Activated T-helper 2 cell treated with anti-CD3 and anti-CD28 coated beads, Interferon-gamma antibody, Interleukin-2, Interleukin-4, amounts not matched to agents 10 μg/mL and 5 μg/mL and 100 μg/mL, durations not matched to agents 14 hours and 24 hours and 36 hours (primary cell): ENCODE data around the gene RANBP3. TPM values are rescaled to one million over a fixed set of nuclear protein-coding genes. Genes with fewer than 3 reads are reported as not detected.
A peak's percentile ranks its signal among the peaks of the same experiment; 100 is the strongest.
"Not testable (repeated sequence)": the region's sequence is repeated elsewhere in the genome, so short reads cannot be mapped to it uniquely, and the experiment has no call there.

Source experiments
- DNase-seq: peaks from one replicate; pipeline ENCODE4 v3.0.0; 2021; ENCODE audit warnings: low spot score
- H3K27ac Mint-ChIP-seq: one replicate; pipeline ENCODE4 v1.8.0; 2021; ENCODE audit warnings: mixed read lengths
- H3K27me3 Mint-ChIP-seq: one replicate; pipeline ENCODE4 v1.8.0; 2021; ENCODE audit warnings: low read depth, mixed read lengths
- H3K36me3 Mint-ChIP-seq: one replicate; pipeline ENCODE4 v1.8.0; 2021; ENCODE audit warnings: low read depth, mixed read lengths
- H3K4me1 Mint-ChIP-seq: one replicate; pipeline ENCODE4 v1.8.0; 2021; ENCODE audit warnings: low read depth, mixed read lengths
- H3K4me3 Mint-ChIP-seq: one replicate; pipeline ENCODE4 v1.8.0; 2021; ENCODE audit warnings: low read depth, mild to moderate bottlenecking, moderate library complexity, mixed read lengths
- H3K9me3 Mint-ChIP-seq: one replicate; pipeline ENCODE4 v1.8.0; 2021; ENCODE audit warnings: mixed read lengths
- intact Hi-C: fragments of 100-400 bp; cut with micrococcal nuclease; formaldehyde crosslinking; loops from one replicate; pipeline ENCODE4 v1.15.1; 2023
- total RNA-seq: library from RNA; stranded (reverse); gene quantifications from 2 replicates; pipeline ENCODE4 v1.2.3, GENCODE V29; 2022

The RANBP3 gene
- 98.2 and 105 TPM in 2 replicates for total RNA-seq

- H3K27ac Mint-ChIP-seq = peak within 1 kb of the TSS; percentile 93
- H3K27me3 Mint-ChIP-seq = no peaks in the 10 kb centered on the region
- H3K9me3 Mint-ChIP-seq = no peaks in the 10 kb centered on the region
- H3K4me1 Mint-ChIP-seq = peaks cover 45% of the 10 kb centered on the region
- DNase-seq = peak; percentile 99
- H3K4me3 Mint-ChIP-seq = peak within 1 kb of the TSS; percentile 98
- intact Hi-C loops = loop anchor here (5.0 kb wide), 1 partner anchor 76 kb away; the partner anchor contains the start of genes NDUFA11 and VMAC
- peaks cover 38% of the 10 kb centered on the region for H3K36me3 Mint-ChIP-seq
Measured at GRCh38 chr19:5977785-5978605, at the start of gene RANBP3. Gene RANBP3, minus strand, starts transcription at chr19:5978140. Its CDS starts 58 bp downstream, at chr19:5978082.

- intact Hi-C loops = no loop called here
- no peak for DNase-seq
- no peaks in the 10 kb centered on the region for H3K36me3 Mint-ChIP-seq
- H3K27ac Mint-ChIP-seq = no peak overlapping the region
- no peaks in the 10 kb centered on the region for H3K27me3 Mint-ChIP-seq
- H3K9me3 Mint-ChIP-seq = no peaks in the 10 kb centered on the region
- H3K4me3 Mint-ChIP-seq = no peak overlapping the region
- H3K4me1 Mint-ChIP-seq = peaks cover 11% of the 10 kb centered on the region
Measured at GRCh38 chr19:6026390-6027227, 48.7 kb upstream of the RANBP3 start.

GRCh38 chr19:6024756-6025155, 46.8 kb upstream of the RANBP3 start:
- H3K36me3 Mint-ChIP-seq, DNase-seq, H3K9me3 Mint-ChIP-seq, H3K27ac Mint-ChIP-seq, intact Hi-C loops, H3K4me1 Mint-ChIP-seq, H3K4me3 Mint-ChIP-seq, H3K27me3 Mint-ChIP-seq: not testable (repeated sequence)

- H3K27me3 Mint-ChIP-seq = no peaks in the 10 kb centered on the region
- no peaks in the 10 kb centered on the region for H3K36me3 Mint-ChIP-seq
- no peak overlapping the region for H3K27ac Mint-ChIP-seq
- intact Hi-C loops = loop anchor here (2.0 kb wide), 1 partner anchor 217 kb away; no protein-coding TSS in a partner anchor
- H3K9me3 Mint-ChIP-seq = no peaks in the 10 kb centered on the region
- DNase-seq = no peak
- no peak overlapping the region for H3K4me3 Mint-ChIP-seq
- H3K4me1 Mint-ChIP-seq = peaks cover 3% of the 10 kb centered on the region
Measured at GRCh38 chr19:6023936-6024335, 46.0 kb upstream of the RANBP3 start.

GRCh38 chr19:6023085-6023682, 45.2 kb upstream of the RANBP3 start:
- no peaks in the 10 kb centered on the region for H3K9me3 Mint-ChIP-seq
- no peaks in the 10 kb centered on the region for H3K36me3 Mint-ChIP-seq
- intact Hi-C loops = loop anchor here (2.0 kb wide), 1 partner anchor 216 kb away; no protein-coding TSS in a partner anchor

GRCh38 chr19:6022570-6023064, 44.7 kb upstream of the RANBP3 start:
- peaks cover 3% of the 10 kb centered on the region for H3K4me1 Mint-ChIP-seq
- H3K9me3 Mint-ChIP-seq = no peaks in the 10 kb centered on the region
- H3K27ac Mint-ChIP-seq = no peak overlapping the region
- no peaks in the 10 kb centered on the region for H3K36me3 Mint-ChIP-seq
- intact Hi-C loops = loop anchor here (1.0 to 2.0 kb wide), 2 partner anchors 35 to 216 kb away; no protein-coding TSS in a partner anchor
- no peak for DNase-seq
- no peak overlapping the region for H3K4me3 Mint-ChIP-seq
- H3K27me3 Mint-ChIP-seq = no peaks in the 10 kb centered on the region

More at GRCh38 chr19:6023085-6023682, 45.2 kb upstream of the RANBP3 start:
- Mint-ChIP-seq H3K4me3 (no peak overlapping the region), H3K4me1 (peaks cover 3% of the 10 kb centered on the region), H3K27ac (peak overlapping the region; percentile 12), H3K27me3 (no peaks in the 10 kb centered on the region)
- no peak for DNase-seq

GRCh38 chr19:6021878-6022569, 44.1 kb upstream of the RANBP3 start:
- H3K27me3 Mint-ChIP-seq = no peaks in the 10 kb centered on the region
- no peaks in the 10 kb centered on the region for H3K9me3 Mint-ChIP-seq
- peaks cover 3% of the 10 kb centered on the region for H3K4me1 Mint-ChIP-seq
- no peak overlapping the region for H3K4me3 Mint-ChIP-seq
- intact Hi-C loops = loop anchor here (1.0 to 2.0 kb wide), 2 partner anchors 35 to 215 kb away; no protein-coding TSS in a partner anchor
- peak; percentile 62 for DNase-seq
- H3K27ac Mint-ChIP-seq = no peak overlapping the region
- no peaks in the 10 kb centered on the region for H3K36me3 Mint-ChIP-seq

- no peak for DNase-seq
- H3K36me3 Mint-ChIP-seq = no peaks in the 10 kb centered on the region
- H3K4me1 Mint-ChIP-seq = peaks cover 3% of the 10 kb centered on the region
- no peak overlapping the region for H3K27ac Mint-ChIP-seq
- H3K27me3 Mint-ChIP-seq = no peaks in the 10 kb centered on the region
- H3K4me3 Mint-ChIP-seq = no peak overlapping the region
- H3K9me3 Mint-ChIP-seq = no peaks in the 10 kb centered on the region
- intact Hi-C loops = no loop called here
Measured at GRCh38 chr19:6020972-6021805, 43.2 kb upstream of the RANBP3 start.

GRCh38 chr19:6020166-6020882, 42.4 kb upstream of the RANBP3 start:
- Mint-ChIP-seq H3K27me3 (no peaks in the 10 kb centered on the region), H3K4me3 (no peak overlapping the region), H3K36me3 (no peaks in the 10 kb centered on the region), H3K27ac (no peak overlapping the region), H3K4me1 (peaks cover 3% of the 10 kb centered on the region), H3K9me3 (no peaks in the 10 kb centered on the region)
- intact Hi-C loops = no loop called here
- no peak for DNase-seq

GRCh38 chr19:6018786-6019185, 40.8 kb upstream of the RANBP3 start:
- DNase-seq = no peak
- Mint-ChIP-seq H3K27ac (no peak overlapping the region), H3K9me3 (no peaks in the 10 kb centered on the region), H3K4me3 (no peak overlapping the region), H3K4me1 (peaks cover 3% of the 10 kb centered on the region), H3K27me3 (no peaks in the 10 kb centered on the region), H3K36me3 (no peaks in the 10 kb centered on the region)
- intact Hi-C loops = no loop called here

- Mint-ChIP-seq H3K36me3 (no peaks in the 10 kb centered on the region), H3K27ac (no peak overlapping the region)
- intact Hi-C loops = no loop called here
Measured at GRCh38 chr19:6017576-6017975, 39.6 kb upstream of the RANBP3 start.

More at GRCh38 chr19:6017576-6017975, 39.6 kb upstream of the RANBP3 start:
- Mint-ChIP-seq H3K9me3 (no peaks in the 10 kb centered on the region), H3K27me3 (no peaks in the 10 kb centered on the region), H3K4me3 (no peak overlapping the region), H3K4me1 (no peaks in the 10 kb centered on the region)
- no peak for DNase-seq
